Erythroblast (primary cell): ENCODE measurements around the gene NDUFB11.

Source experiments
- GATA1 ChIP-seq: IDR thresholded peaks from 2 replicates; pipeline ENCODE4 v1.6.1; 2011; ENCODE audit warnings: low read depth, mild to moderate bottlenecking, control low read depth, low read length, moderate library complexity
- POLR2A ChIP-seq: IDR thresholded peaks from 2 replicates; pipeline ENCODE4 v1.6.1; 2011; ENCODE audit warnings: mild to moderate bottlenecking, low read length

- TF ChIP-seq POLR2A: no peak
- no peak for TF ChIP-seq GATA1
These were observed 30.5 kb upstream of the NDUFB11 start for GRCh38 chrX:47174846-47175587.
